ENCODE data around the gene RSBN1L.

Gene RSBN1L

GRCh38 chr7:77665161-77665560 is 31.1 kb upstream of the RSBN1L start:
- TF ChIP-seq GATA1 (IDR thresholded peaks at IDR 0.05; ENCODE audit: low read depth, low read length) (no peak), POLR2A (IDR thresholded peaks at IDR 0.05; ENCODE audit: low read length) (no peak)
- DNase-seq = no peak

DNA sequence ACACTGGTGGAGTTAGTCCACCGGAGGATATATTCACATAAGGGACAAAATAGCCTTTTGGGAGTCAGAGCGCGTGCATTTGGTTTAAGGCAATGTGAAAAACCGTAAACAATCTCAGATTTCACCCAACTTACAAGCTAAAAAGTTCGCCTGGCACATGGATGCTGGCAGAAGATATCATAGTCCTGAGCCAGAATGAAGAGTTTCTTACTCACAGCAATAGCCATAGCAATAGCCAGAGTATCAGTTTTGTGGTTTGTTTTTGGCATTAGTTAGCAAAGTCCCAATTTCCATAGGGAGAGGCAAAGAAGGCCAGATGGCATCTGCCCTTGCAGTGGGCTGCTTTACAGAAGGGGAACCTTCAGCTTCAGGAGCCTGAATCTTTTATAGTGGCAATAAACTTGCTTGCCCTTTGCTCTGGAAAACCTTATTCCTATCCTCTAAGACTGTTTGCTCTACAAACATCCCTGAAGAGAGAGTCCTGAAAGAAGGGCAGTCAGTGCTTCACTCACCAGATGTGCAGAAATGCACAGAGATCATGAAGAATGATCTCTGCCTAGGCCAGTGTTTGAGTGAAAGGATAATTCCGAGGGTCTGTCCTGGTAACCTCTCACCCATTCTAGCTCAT is 28.7 kb upstream of the RSBN1L start:
- no peak for DNase-seq

GRCh38 chr7:77674878-77675277 is 21.4 kb upstream of the RSBN1L start:
- TF ChIP-seq POLR2A (IDR thresholded peaks at IDR 0.05; ENCODE audit: low read length) (no peak), GATA1 (IDR thresholded peaks at IDR 0.05; ENCODE audit: low read depth, low read length) (no peak)
- no peak for DNase-seq

More for the DNA sequence above, 28.7 kb upstream of the RSBN1L start:
- no peak for TF ChIP-seq GATA1 (IDR thresholded peaks at IDR 0.05; ENCODE audit: low read depth, low read length)
- TF ChIP-seq POLR2A (IDR thresholded peaks at IDR 0.05; ENCODE audit: low read length) = no peak

DNA sequence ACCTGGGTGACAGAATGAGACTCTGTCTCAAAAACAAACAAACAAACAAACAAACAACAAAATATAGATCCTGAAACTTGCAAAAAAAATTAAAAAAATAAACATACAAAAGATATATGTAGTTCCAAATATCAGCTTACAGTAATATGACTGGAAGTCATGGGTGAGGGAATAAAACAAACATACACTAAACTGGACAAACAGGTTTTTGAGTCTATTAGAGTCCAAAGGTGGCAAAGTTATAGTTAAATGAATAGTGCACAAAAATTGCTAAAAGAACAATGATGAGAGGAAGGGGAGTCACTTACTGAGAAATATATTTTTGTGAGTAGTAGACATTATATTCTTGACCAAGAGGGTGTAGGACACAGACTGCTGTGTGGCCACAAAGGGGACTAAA is 16.7 kb upstream of the RSBN1L start:
- DNase-seq = no peak
- TF ChIP-seq POLR2A (IDR thresholded peaks at IDR 0.05; ENCODE audit: low read length) (no peak), GATA1 (IDR thresholded peaks at IDR 0.05; ENCODE audit: low read depth, low read length) (no peak)

- TF ChIP-seq GATA1 (IDR thresholded peaks at IDR 0.05; ENCODE audit: low read depth, low read length) (no peak), POLR2A (IDR thresholded peaks at IDR 0.05; ENCODE audit: low read length) (no peak)
These were observed 16.0 kb upstream of the RSBN1L start for GRCh38 chr7:77680266-77680665.

GRCh38 chr7:77684030-77684429 is 12.2 kb upstream of the RSBN1L start:
- TF ChIP-seq GATA1 (IDR thresholded peaks at IDR 0.05; ENCODE audit: low read depth, low read length) (no peak), POLR2A (IDR thresholded peaks at IDR 0.05; ENCODE audit: low read length) (no peak)
- DNase-seq = no peak

More at GRCh38 chr7:77680266-77680665, 16.0 kb upstream of the RSBN1L start:
- no peak for DNase-seq

- no peak for DNase-seq
- TF ChIP-seq POLR2A (IDR thresholded peaks at IDR 0.05; ENCODE audit: low read length) = no peak
- no peak for TF ChIP-seq GATA1 (IDR thresholded peaks at IDR 0.05; ENCODE audit: low read depth, low read length)
These were observed 11.0 kb upstream of the RSBN1L start for GRCh38 chr7:77685233-77685632.

DNA sequence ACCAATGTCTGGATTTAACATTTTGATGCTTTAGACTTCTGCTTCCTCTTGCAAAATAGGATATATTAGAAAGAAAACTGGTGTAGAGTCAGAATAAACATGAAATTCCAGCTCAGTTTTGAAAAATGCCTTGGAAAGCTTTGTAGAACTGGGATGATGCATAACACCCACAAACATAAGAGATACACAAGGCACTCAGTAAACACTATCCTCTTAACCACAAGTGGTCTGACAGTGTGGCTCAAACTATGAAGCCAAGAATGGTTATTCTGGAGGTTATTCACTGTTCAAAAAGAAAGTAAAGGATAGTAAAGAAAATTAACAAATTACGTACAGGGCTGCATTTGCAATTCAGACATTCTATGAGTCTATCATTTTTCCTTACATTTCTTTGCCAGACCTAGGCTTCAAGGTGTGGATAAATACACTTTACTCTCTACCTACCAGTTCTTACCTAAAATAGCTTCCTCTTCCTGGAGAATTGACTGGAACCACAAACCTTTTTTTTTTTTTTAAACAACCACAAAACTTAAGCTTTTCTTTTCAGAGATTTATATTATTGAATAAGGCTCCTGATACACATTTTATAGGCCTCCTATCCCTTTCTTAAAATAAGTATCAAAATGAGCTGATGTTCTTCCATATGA is 9.0 kb upstream of the RSBN1L start:
- TF ChIP-seq POLR2A (IDR thresholded peaks at IDR 0.05; ENCODE audit: low read length) (no peak), GATA1 (IDR thresholded peaks at IDR 0.05; ENCODE audit: low read depth, low read length) (no peak)
- no peak for DNase-seq

DNA sequence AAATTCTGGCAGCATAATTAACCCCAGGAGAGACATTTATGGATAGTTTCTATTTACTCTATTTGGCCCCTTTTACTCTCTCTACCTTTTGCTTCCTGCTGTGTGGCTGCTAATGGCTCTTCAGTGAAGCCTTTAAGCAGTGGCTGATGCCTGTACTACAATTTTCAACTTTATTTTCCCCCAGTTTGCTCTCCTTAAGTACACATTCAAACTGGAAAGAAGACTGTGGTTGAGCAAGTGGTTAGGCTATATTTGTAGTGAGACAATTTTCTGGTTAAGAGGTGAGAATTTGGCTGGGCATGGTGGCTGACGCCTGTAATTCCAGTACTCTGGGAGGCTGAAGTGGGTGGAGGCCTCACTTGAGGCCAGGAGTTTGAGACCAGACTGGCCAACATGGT is 8.5 kb upstream of the RSBN1L start:
- no peak for TF ChIP-seq GATA1 (IDR thresholded peaks at IDR 0.05; ENCODE audit: low read depth, low read length)
- no peak for TF ChIP-seq POLR2A (IDR thresholded peaks at IDR 0.05; ENCODE audit: low read length)
- DNase-seq = no peak

DNA sequence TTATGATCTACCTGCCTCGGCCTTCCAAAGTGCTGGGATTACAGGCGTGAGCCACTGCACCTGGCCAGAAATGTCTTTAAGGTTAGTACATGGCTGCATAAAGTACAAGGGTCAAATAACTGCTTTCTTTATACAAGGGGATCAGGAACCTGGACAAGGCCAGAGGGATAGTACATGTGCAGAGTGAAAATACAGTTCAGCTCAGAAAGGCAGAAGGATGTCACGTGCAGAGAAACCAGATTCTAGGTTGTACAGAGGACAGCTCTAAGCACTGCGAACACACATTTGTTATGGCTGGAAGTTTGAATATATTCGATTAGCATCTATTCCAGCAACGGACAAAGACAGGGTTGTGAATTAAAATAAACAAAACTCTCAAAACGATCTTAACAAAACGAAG is 6.0 kb upstream of the RSBN1L start:
- TF ChIP-seq POLR2A (IDR thresholded peaks at IDR 0.05; ENCODE audit: low read length) = no peak
- no peak for TF ChIP-seq GATA1 (IDR thresholded peaks at IDR 0.05; ENCODE audit: low read depth, low read length)
- no peak for DNase-seq

- TF ChIP-seq GATA1 (IDR thresholded peaks at IDR 0.05; ENCODE audit: low read depth, low read length) (no peak), POLR2A (IDR thresholded peaks at IDR 0.05; ENCODE audit: low read length) (no peak)
- DNase-seq = no peak
These were observed 4.3 kb upstream of the RSBN1L start for GRCh38 chr7:77691892-77692491.

GRCh38 chr7:77693830-77694583 is 2.3 kb upstream of the RSBN1L start:
- DNase-seq = peak in 1 of 2 experiments; percentile 34
- TF ChIP-seq POLR2A (IDR thresholded peaks at IDR 0.05; ENCODE audit: low read length) = no peak
- TF ChIP-seq GATA1 (IDR thresholded peaks at IDR 0.05; ENCODE audit: low read depth, low read length) = no peak

DNA sequence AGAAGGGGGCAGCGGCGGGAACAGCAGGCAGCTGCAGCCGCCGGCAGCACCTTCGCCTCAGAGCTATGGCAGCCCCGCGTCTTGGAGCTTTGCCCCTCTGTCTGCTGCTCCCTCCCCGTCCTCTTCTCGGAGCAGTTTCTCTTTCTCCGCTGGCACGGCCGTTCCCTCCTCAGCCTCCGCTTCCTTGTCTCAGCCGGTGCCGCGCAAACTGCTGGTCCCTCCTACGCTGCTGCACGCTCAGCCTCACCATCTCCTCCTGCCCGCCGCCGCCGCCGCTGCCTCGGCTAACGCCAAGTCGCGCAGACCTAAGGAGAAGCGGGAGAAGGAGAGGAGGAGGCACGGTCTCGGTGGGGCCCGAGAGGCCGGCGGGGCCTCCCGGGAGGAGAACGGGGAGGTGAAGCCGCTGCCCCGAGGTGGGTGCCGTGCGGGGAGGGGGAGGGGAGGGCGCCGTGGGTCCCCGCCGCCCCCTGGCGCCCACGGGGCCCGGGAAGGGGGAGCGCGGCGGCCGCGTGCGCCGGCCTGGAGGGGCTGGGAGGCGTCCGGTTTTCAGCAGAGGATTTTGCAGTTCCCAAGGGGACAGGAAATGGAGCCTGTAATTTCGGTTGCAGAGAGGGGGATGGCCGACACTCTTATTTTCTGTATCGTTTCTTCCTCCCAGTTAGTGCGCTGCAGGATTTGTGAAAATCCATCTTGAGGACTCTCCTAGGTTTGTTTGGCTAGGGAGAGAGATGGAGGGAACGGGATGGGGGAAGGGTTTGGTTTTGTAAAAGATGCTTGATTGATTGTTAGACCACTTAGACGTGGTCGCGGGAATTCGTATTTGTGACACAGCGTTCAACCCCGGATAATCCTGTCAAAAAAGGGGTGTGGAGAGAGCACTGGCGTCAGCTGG is 630 bp downstream of the RSBN1L start:
- peak; percentile 71 to 83 for DNase-seq
- TF ChIP-seq GATA1 (IDR thresholded peaks at IDR 0.05; ENCODE audit: low read depth, low read length) (no peak), POLR2A (IDR thresholded peaks at IDR 0.05; ENCODE audit: low read length) (peak; percentile 75)
